GM13976 (cell line): ENCODE results near the gene ECE2.

Source experiments
- DNase-seq: peaks from one replicate; pipeline ENCODE4 v3.0.0; 2012; ENCODE audit warnings: low spot score
- CTCF ChIP-seq: IDR thresholded peaks from 2 replicates; pipeline ENCODE4 v1.5.1; 2012; ENCODE audit warnings: borderline replicate concordance, mild to moderate bottlenecking; ENCODE audit not compliant: insufficient read depth; ENCODE audit errors: extremely low read depth, missing control alignments, control extremely low read depth
- in situ Hi-C: fragments of 300-500 bp; cut with MboI; formaldehyde crosslinking; loops from one replicate; pipeline ENCODE4 v1.12.0; 2022; ENCODE audit warnings: low sequenced_read_pairs, mixed read lengths, inconsistent platforms; ENCODE audit not compliant: unreplicated experiment

The ECE2 gene

GRCh38 chr3:184236033-184236410 lies 39.8 kb upstream of the ECE2 start:
- DNase-seq, result no peak
- TF ChIP-seq CTCF, result no peak
- in situ Hi-C loops, result loop anchor here (25.0 kb wide), 1 partner anchor 349 kb away; the partner anchor contains the start of gene PARL

- no peak for DNase-seq
- in situ Hi-C loops, result loop anchor here (25.0 kb wide), 1 partner anchor 349 kb away; the partner anchor contains the start of gene PARL
- no peak for TF ChIP-seq CTCF
These were observed 39.2 kb upstream of the ECE2 start for GRCh38 chr3:184236636-184237035.

- no peak for TF ChIP-seq CTCF
- in situ Hi-C loops, result loop anchor here (25.0 kb wide), 1 partner anchor 350 kb away; the partner anchor contains the start of gene PARL
- DNase-seq, result no peak
These were observed 38.6 kb upstream of the ECE2 start for GRCh38 chr3:184237211-184237610.

GRCh38 chr3:184237807-184238206 lies 38.0 kb upstream of the ECE2 start:
- DNase-seq, result no peak
- TF ChIP-seq CTCF, result no peak
- in situ Hi-C loops, result loop anchor here (25.0 kb wide), 1 partner anchor 351 kb away; the partner anchor contains the start of gene PARL

- in situ Hi-C loops, result loop anchor here (25.0 kb wide), 1 partner anchor 351 kb away; the partner anchor contains the start of gene PARL
- DNase-seq, result no peak
- no peak for TF ChIP-seq CTCF
These were observed 37.5 kb upstream of the ECE2 start for GRCh38 chr3:184238246-184238818.

GRCh38 chr3:184239221-184239620 lies 36.6 kb upstream of the ECE2 start:
- TF ChIP-seq CTCF, result no peak
- no peak for DNase-seq
- in situ Hi-C loops, result loop anchor here (25.0 kb wide), 1 partner anchor 352 kb away; the partner anchor contains the start of gene PARL

- in situ Hi-C loops, result loop anchor here (25.0 kb wide), 1 partner anchor 352 kb away; the partner anchor contains the start of gene PARL
- no peak for DNase-seq
- TF ChIP-seq CTCF, result no peak
These were observed 36.1 kb upstream of the ECE2 start for GRCh38 chr3:184239708-184240107.
